H1 (cell line): ENCODE results near the gene TTI1. TPM values are rescaled to one million over a fixed set of nuclear protein-coding genes. Genes with fewer than 3 reads are reported as not detected.

Source experiments
- CTCF ChIA-PET: fragments of 300-600 bp; sonication (Branson Sonifier 250); formaldehyde crosslinking; loops from one replicate; lab custom pipeline; 2021; ENCODE audit not compliant: partially characterized antibody; lab: Charles Lee
- POLR2A ChIA-PET: fragments of 300-600 bp; sonication (Branson Sonifier 250); formaldehyde crosslinking; loops from one replicate; lab custom pipeline; 2021; ENCODE audit warnings: inconsistent platforms; ENCODE audit not compliant: partially characterized antibody; lab: Charles Lee
- DNase-seq, 2 experiments: peaks; one replicate each; pipeline versions ENCODE4 v3.0.0 to v3.0.0-alpha.2; 2010 to 2022; ENCODE audit warnings: low spot score in 2 of 2, low read depth in 1 of 2, mixed read lengths in 1 of 2
- FAIRE-seq: peaks from 2 replicates; lab custom pipeline; 2011; peaks lifted over from hg19 to GRCh38; lab: Jason Lieb, UNC
- H2AFZ ChIP-seq: 2 replicates; pipeline ENCODE4 v1.8.1; 2012; ENCODE audit warnings: low read length, inconsistent platforms
- H2AK5ac ChIP-seq: 2 replicates; pipeline ENCODE4 v1.6.1; 2013; ENCODE audit warnings: low read depth, low read length
- H2BK120ac ChIP-seq: replicated peaks from 2 replicates; pipeline ENCODE3; 2013; ENCODE audit warnings: low read depth, low read length, inconsistent platforms
- H2BK12ac ChIP-seq: 2 replicates; pipeline ENCODE4 v1.6.1; 2013; ENCODE audit warnings: low read depth, low read length
- H2BK15ac ChIP-seq: 2 replicates; pipeline ENCODE4 v1.6.1; 2013; ENCODE audit warnings: low read length
- H2BK20ac ChIP-seq: 2 replicates; pipeline ENCODE4 v1.6.1; 2013; ENCODE audit warnings: low read length
- H2BK5ac ChIP-seq: 2 replicates; pipeline ENCODE4 v1.6.1; 2013; ENCODE audit warnings: low read depth, low read length
- H3K14ac ChIP-seq: 2 replicates; pipeline ENCODE4 v1.6.1; 2013; ENCODE audit warnings: inconsistent platforms; ENCODE audit not compliant: insufficient read length
- H3K18ac ChIP-seq: 2 replicates; pipeline ENCODE4 v1.6.1; 2013; ENCODE audit warnings: low read length; ENCODE audit errors: extremely low read depth
- H3K23ac ChIP-seq: 2 replicates; pipeline ENCODE4 v1.6.1; 2013; ENCODE audit warnings: inconsistent platforms; ENCODE audit not compliant: insufficient read length
- H3K23me2 ChIP-seq: 2 replicates; pipeline ENCODE4 v1.6.1; 2013; ENCODE audit warnings: low read depth, low read length
- H3K27ac ChIP-seq: 2 replicates; pipeline ENCODE4 v1.6.1; 2011; ENCODE audit warnings: low read depth, low read length, inconsistent platforms
- H3K27me3 ChIP-seq, 4 experiments: replicated peaks in 1 of 4; 1 replicate in 1 of 4; 2 replicates in 3 of 4; pipeline versions ENCODE4 v1.6.1 to v1.8.1; 2011 to 2013; ENCODE audit warnings: low read length in 3 of 4, mild to moderate bottlenecking in 3 of 4, inconsistent platforms in 2 of 4, mixed read lengths in 2 of 4, moderate library complexity in 1 of 4; ENCODE audit not compliant: control insufficient read depth in 3 of 4, insufficient read depth in 3 of 4; ENCODE audit errors: extremely low read depth in 1 of 4
- H3K36me3 ChIP-seq, 4 experiments: 2 replicates each; pipeline versions ENCODE4 v1.6.1 to v1.8.1; 2011 to 2013; ENCODE audit warnings: mild to moderate bottlenecking in 4 of 4, low read length in 3 of 4, moderate library complexity in 2 of 4, control low read depth in 1 of 4, inconsistent platforms in 1 of 4; ENCODE audit not compliant: insufficient read depth in 4 of 4, control insufficient read depth in 2 of 4
- H3K4ac ChIP-seq: replicated peaks from 2 replicates; pipeline ENCODE3; 2013; ENCODE audit warnings: low read length, low read depth, mixed read lengths, inconsistent platforms; ENCODE audit not compliant: insufficient read length
- H3K4me1 ChIP-seq, 4 experiments: replicated peaks in 1 of 4; 1 replicate in 1 of 4; 2 replicates in 3 of 4; pipeline versions ENCODE4 v1.6.1 to v1.8.1; 2011 to 2013; ENCODE audit warnings: low read length in 3 of 4, inconsistent platforms in 2 of 4, mixed read lengths in 1 of 4; ENCODE audit not compliant: insufficient read depth in 4 of 4, control insufficient read depth in 3 of 4
- H3K4me2 ChIP-seq, 2 experiments: 2 replicates each; pipeline versions ENCODE4 v1.6.1 to v1.8.1; 2011 to 2013; ENCODE audit warnings: low read depth in 2 of 2, low read length in 2 of 2, control low read depth in 1 of 2, inconsistent platforms in 1 of 2, mild to moderate bottlenecking in 1 of 2; ENCODE audit not compliant: insufficient read depth in 1 of 2
- H3K4me3 ChIP-seq, 4 experiments: fragments of 200-600, 300-600 bp in 1 of 4; sonication (generic), shearing (Covaris generic), sonication (Bioruptor Twin) in 1 of 4; 2 replicates each; pipeline versions ENCODE4 v1.5.1 to v1.8.1; 2011 to 2016; ENCODE audit warnings: low read length in 4 of 4, low read depth in 3 of 4, control low read depth in 2 of 4, inconsistent platforms in 2 of 4, mild to moderate bottlenecking in 2 of 4, mixed read lengths in 1 of 4, moderate library complexity in 1 of 4; ENCODE audit not compliant: insufficient read depth in 2 of 4; ENCODE audit errors: extremely low read depth in 1 of 4
- H3K56ac ChIP-seq: replicated peaks from 2 replicates; pipeline ENCODE3; 2013; ENCODE audit warnings: low read depth, mild to moderate bottlenecking, mixed read lengths, low read length, inconsistent platforms; ENCODE audit not compliant: insufficient read length
- H3K79me1 ChIP-seq: 2 replicates; pipeline ENCODE4 v1.6.1; 2013; ENCODE audit warnings: low read depth, low read length, control low read depth
- H3K79me2 ChIP-seq, 2 experiments: 2 replicates each; pipeline versions ENCODE4 v1.6.1 to v1.8.1; 2012 to 2013; ENCODE audit warnings: low read length in 2 of 2, mild to moderate bottlenecking in 2 of 2, inconsistent platforms in 1 of 2; ENCODE audit not compliant: insufficient read depth in 2 of 2, control insufficient read depth in 1 of 2
- H3K9ac ChIP-seq, 4 experiments: replicated peaks in 1 of 4; 1 replicate in 1 of 4; 2 replicates in 3 of 4; pipeline versions ENCODE4 v1.6.1 to v1.8.1; 2011 to 2013; ENCODE audit warnings: low read depth in 3 of 4, low read length in 3 of 4, control low read depth in 2 of 4, mild to moderate bottlenecking in 2 of 4, moderate library complexity in 2 of 4, inconsistent platforms in 1 of 4; ENCODE audit errors: extremely low read depth in 1 of 4
- H3K9me3 ChIP-seq, 2 experiments: 2 replicates each; pipeline versions ENCODE4 v1.6.1 to v1.8.1; 2012 to 2013; ENCODE audit warnings: mild to moderate bottlenecking in 2 of 2, moderate library complexity in 2 of 2, control low read depth in 1 of 2, inconsistent platforms in 1 of 2, low read depth in 1 of 2, low read length in 1 of 2, mixed read lengths in 1 of 2; ENCODE audit not compliant: insufficient read depth in 2 of 2
- H4K20me1 ChIP-seq, 2 experiments: replicated peaks in 1 of 2; 2 replicates each; pipeline versions ENCODE3 to v1.8.1; 2011 to 2013; ENCODE audit warnings: inconsistent platforms in 2 of 2, low read length in 2 of 2, mild to moderate bottlenecking in 1 of 2; ENCODE audit not compliant: insufficient read depth in 2 of 2, control insufficient read depth in 1 of 2
- H4K5ac ChIP-seq: 2 replicates; pipeline ENCODE4 v1.6.1; 2013; ENCODE audit warnings: low read length, low read depth, mixed read lengths, inconsistent platforms; ENCODE audit not compliant: insufficient read length
- H4K8ac ChIP-seq: 2 replicates; pipeline ENCODE4 v1.8.0; 2013; ENCODE audit warnings: mild to moderate bottlenecking, moderate library complexity, low read length, inconsistent platforms; ENCODE audit not compliant: insufficient read depth; ENCODE audit errors: extremely low read depth
- H4K91ac ChIP-seq: replicated peaks from 2 replicates; pipeline ENCODE3; 2013; ENCODE audit warnings: low read length, mixed read lengths, inconsistent platforms; ENCODE audit not compliant: insufficient read length
- BRCA1 ChIP-seq: IDR thresholded peaks from 2 replicates; pipeline ENCODE4 v1.6.1; 2012; ENCODE audit warnings: low read depth, low read length, improper control_type of control experiment
- JUND ChIP-seq: IDR thresholded peaks from 2 replicates; pipeline ENCODE4 v1.6.1; 2011; ENCODE audit warnings: mild to moderate bottlenecking, improper control_type of control experiment, low read length
- TEAD4 ChIP-seq: IDR thresholded peaks from 2 replicates; pipeline ENCODE4 v1.6.1; 2012; ENCODE audit warnings: low read depth, low read length, inconsistent platforms, mixed read lengths
- WGBS, 2 experiments: shearing (Covaris generic) in 1 of 2; methylation state at CpG; one replicate each; pipeline versions ENCODE4 v1.1.6 to v1.1.7; 2013 to 2015; ENCODE audit warnings: low lambda C conversion rate in 2 of 2, mixed read lengths in 2 of 2, inconsistent platforms in 1 of 2, low coverage in 1 of 2, missing lambda C conversion rate in 1 of 2; ENCODE audit not compliant: insufficient replicate concordance in 2 of 2, insufficient coverage in 1 of 2, insufficient read length in 1 of 2; ENCODE audit errors: extremely low coverage in 1 of 2, missing lambda C conversion rate in 1 of 2; 5-methylcytosine and 5-hydroxymethylcytosine counted together
- polyA plus RNA-seq, 7 experiments: library from polyadenylated mRNA; depleted of rRNA in 3 of 7; stranded (reverse) in 5 of 7; unstranded in 2 of 7; fragments of >200 nt in 5 of 7; fragments of 200-250 nt in 2 of 7; gene quantifications; 1 replicate in 5 of 7; 2 replicates in 1 of 7; 4 replicates in 1 of 7; pipeline versions ENCODE4 v1.2.1 to v1.2.3, GENCODE V29; 2011 to 2013; ENCODE audit warnings: missing spikeins in 2 of 7, mixed read lengths in 2 of 7
- total RNA-seq: library from RNA; stranded (reverse); fragmentation: NEBNext Ultra II Directional; extraction: Animal tissue kit (Norgen Biotek cat#: 25700); gene quantifications from 2 replicates; pipeline ENCODE4 v1.2.1, GENCODE V29; 2021

The TTI1 gene
- total and polyA plus RNA-seq, 2 of the 8 experiments (the other 6 are each of a cell fraction or from before 2014, with no cell fraction given), result 34.1 to 47.0 TPM

- Histone ChIP-seq H2BK20ac (no peak overlapping the region), H3K9me3 (no peaks in the 10 kb centered on the region), H3K4me3 (no peak overlapping the region), H2BK120ac (no peak overlapping the region), H3K23me2 (no peaks in the 10 kb centered on the region), H2AFZ (no peak overlapping the region), H4K91ac (no peak overlapping the region), H3K79me2 (no peaks in the 10 kb centered on the region; a peak in 1 of 4 replicates), H3K18ac (no peak overlapping the region), H4K5ac (no peak overlapping the region), H3K4me1 (no peaks in the 10 kb centered on the region), H4K8ac (no peak overlapping the region), H3K23ac (no peak overlapping the region), H3K14ac (no peak overlapping the region), H3K4me2 (no peak overlapping the region), H3K56ac (no peak overlapping the region), H3K79me1 (peaks cover 2% of the 10 kb centered on the region), H2BK5ac (no peak overlapping the region), H2AK5ac (no peak overlapping the region), H3K4ac (no peak overlapping the region), H3K27me3 (no peaks in the 10 kb centered on the region), H4K20me1 (no peaks in the 10 kb centered on the region), H3K27ac (no peak overlapping the region), H2BK12ac (no peak overlapping the region), H3K36me3 (peaks cover 17 to 85% (median 59%) of the 10 kb centered on the region in 4 experiments), H2BK15ac (no peak overlapping the region), H3K9ac (no peak overlapping the region)
- WGBS, 2 experiments, result 96% methylated on average over 6 of the region's 6 CpGs; no CpG with 5 or more reads in 1 of the 2 experiments
- CTCF ChIA-PET, result interaction anchor here (0.6 to 2.2 kb wide), 6 partner anchors 9 to 213 kb away, joined by 3 to 7 read pairs (median 4); no protein-coding TSS in a partner anchor
- FAIRE-seq (no peak), DNase-seq (no peak)
- POLR2A ChIA-PET, result no interaction called here
- no peak for TF ChIP-seq TEAD4
- no peak for TF ChIP-seq BRCA1
- TF ChIP-seq JUND, result no peak
Observed at GRCh38 chr20:38001173-38001875, 31.9 kb downstream of the TTI1 start.
